Endometrial microvascular endothelial cells (primary cell): ENCODE measurements around the gene HIPK3. TPM values are rescaled to one million over a fixed set of nuclear protein-coding genes. Genes with fewer than 3 reads are reported as not detected.

Experiments used
- total RNA-seq: library from RNA; depleted of rRNA; stranded (reverse); fragments of >200 nt; gene quantifications from one replicate; pipeline ENCODE4 v1.2.3, GENCODE V29; 2015; ENCODE audit errors: inconsistent ontology term

HIPK3 gene
- total RNA-seq, 1 donor from 2014 or later, result 23.4 TPM

Other genes starting within 250 kb of the HIPK3 start
- gene DEPDC7, start 241.5 kb upstream of the HIPK3 start, total RNA-seq, result not detected
- gene TCP11L1, start 217.8 kb upstream of the HIPK3 start, total RNA-seq, result 24.0 TPM
- gene CSTF3, start 95.9 kb upstream of the HIPK3 start, total RNA-seq, result 28.4 TPM
- gene KIAA1549L, start 118.7 kb downstream of the HIPK3 start, total RNA-seq, result 13.3 TPM